GM23338 (cell line): ENCODE results near the gene DLG5. TPM values are rescaled to one million over a fixed set of nuclear protein-coding genes. Genes with fewer than 3 reads are reported as not detected.
A peak's percentile ranks its signal among the peaks of the same experiment; 100 is the strongest.

Experiments used
- ATAC-seq: fragments of 200-7000 bp; cut with Tn5 transposase; 3 replicates; pipeline ENCODE4 v1.9.1; 2020
- DNase-seq: peaks from one replicate; pipeline ENCODE4 v3.0.0-alpha.2; 2015; ENCODE audit warnings: low spot score
- H2AFZ ChIP-seq: fragments of 200-600 bp; sonication (generic); 2 replicates; pipeline ENCODE4 v1.8.0; 2016; ENCODE audit warnings: antibody characterized with exemption, mild to moderate bottlenecking, moderate library complexity
- H3F3A ChIP-seq: fragments of 200-600 bp; sonication (generic); replicated peaks from 2 replicates; pipeline ENCODE4 v1.8.0; 2017; ENCODE audit warnings: antibody characterized with exemption, mixed run types, low read depth
- H3K27ac ChIP-seq: fragments of 200-600 bp; sonication (generic); 2 replicates; pipeline ENCODE4 v1.6.1; 2016; ENCODE audit warnings: low read depth
- H3K27me3 ChIP-seq: fragments of 200-600 bp; sonication (generic); 2 replicates; pipeline ENCODE4 v1.8.0; 2016; ENCODE audit warnings: mild to moderate bottlenecking, mixed run types, moderate library complexity; ENCODE audit not compliant: insufficient read depth
- H3K36me3 ChIP-seq: fragments of 200-600 bp; sonication (generic); 2 replicates; pipeline ENCODE4 v1.8.0; 2016; ENCODE audit warnings: mild to moderate bottlenecking; ENCODE audit not compliant: insufficient read depth
- H3K4me1 ChIP-seq: fragments of 200-600 bp; sonication (generic); 2 replicates; pipeline ENCODE4 v1.8.0; 2016; ENCODE audit warnings: mild to moderate bottlenecking, moderate library complexity; ENCODE audit not compliant: insufficient read depth
- H3K4me2 ChIP-seq: fragments of 200-600 bp; sonication (generic); 2 replicates; pipeline ENCODE4 v1.7.1; 2017; ENCODE audit warnings: mixed run types
- H3K4me3 ChIP-seq: fragments of 200-600 bp; sonication (generic); 2 replicates; pipeline ENCODE4 v1.6.1; 2016; ENCODE audit warnings: mixed run types
- H3K79me2 ChIP-seq: fragments of 200-600 bp; sonication (generic); replicated peaks from 2 replicates; pipeline ENCODE4 v1.8.0; 2017; ENCODE audit warnings: mild to moderate bottlenecking; ENCODE audit not compliant: insufficient read depth
- H3K9me2 ChIP-seq: fragments of 200-600 bp; sonication (generic); 2 replicates; pipeline ENCODE4 v1.8.0; 2017; ENCODE audit not compliant: insufficient read depth
- H4K20me1 ChIP-seq: fragments of 200-600 bp; sonication (generic); replicated peaks from 2 replicates; pipeline ENCODE4 v1.8.0; 2017; ENCODE audit warnings: mild to moderate bottlenecking; ENCODE audit not compliant: insufficient read depth
- H3K27ac Mint-ChIP-seq: 2 replicates; pipeline ENCODE4 v1.8.0; 2020; ENCODE audit warnings: inconsistent platforms, mild to moderate bottlenecking, moderate library complexity, mixed read lengths
- H3K27me3 Mint-ChIP-seq: 3 replicates; pipeline ENCODE4 v1.8.0; 2022; ENCODE audit warnings: low read depth, mild to moderate bottlenecking, moderate library complexity, mixed read lengths, inconsistent platforms; ENCODE audit not compliant: insufficient read depth, poor library complexity
- H3K36me3 Mint-ChIP-seq: 3 replicates; pipeline ENCODE4 v1.8.0; 2021; ENCODE audit warnings: low read depth, mild to moderate bottlenecking, inconsistent platforms, moderate library complexity, mixed read lengths
- H3K4me1 Mint-ChIP-seq: 3 replicates; pipeline ENCODE4 v1.8.0; 2020; ENCODE audit warnings: mild to moderate bottlenecking, inconsistent platforms, mixed read lengths
- H3K4me3 Mint-ChIP-seq: 3 replicates; pipeline ENCODE4 v1.8.0; 2021; ENCODE audit warnings: moderate library complexity, mild to moderate bottlenecking, inconsistent platforms, mixed read lengths
- H3K9me3 Mint-ChIP-seq: 3 replicates; pipeline ENCODE4 v1.8.0; 2020; ENCODE audit warnings: moderate library complexity, mild to moderate bottlenecking, inconsistent platforms, mixed read lengths
- CREB1 ChIP-seq: fragments of 250-450 bp; sonication (Bioruptor Pico); IDR thresholded peaks from 2 replicates; pipeline ENCODE4 v1.5.0; 2020; ENCODE audit warnings: low read depth, mild to moderate bottlenecking, moderate library complexity
- ETS1 ChIP-seq: IDR thresholded peaks from 2 replicates; pipeline ENCODE4 v1.6.1; 2016; ENCODE audit warnings: antibody characterized with exemption
- EZH2 ChIP-seq: fragments of 200-600 bp; sonication (generic); IDR thresholded peaks from one replicate; pipeline ENCODE4 v1.8.0; 2017; ENCODE audit warnings: antibody characterized with exemption, mild to moderate bottlenecking, low read depth; ENCODE audit not compliant: unreplicated experiment
- JUNB ChIP-seq: IDR thresholded peaks from one replicate; pipeline ENCODE4 v1.6.1; 2016; ENCODE audit warnings: antibody characterized with exemption; ENCODE audit not compliant: unreplicated experiment
- NANOG ChIP-seq: IDR thresholded peaks from 2 replicates; pipeline ENCODE4 v1.6.1; 2016; ENCODE audit warnings: antibody characterized with exemption, borderline replicate concordance
- POLR2AphosphoS5 ChIP-seq: IDR thresholded peaks from 2 replicates; pipeline ENCODE4 v1.6.1; 2016; ENCODE audit warnings: antibody characterized with exemption, low read depth
- STAT1 ChIP-seq: IDR thresholded peaks from one replicate; pipeline ENCODE4 v1.6.1; 2016; ENCODE audit warnings: antibody characterized with exemption; ENCODE audit not compliant: unreplicated experiment
- ZNF114 ChIP-seq: fragments of 250-450 bp; sonication (Bioruptor Pico); IDR thresholded peaks from 2 replicates; pipeline ENCODE4 v1.5.0; 2020; ENCODE audit warnings: mild to moderate bottlenecking, moderate library complexity
- ZNF331 ChIP-seq: fragments of 250-450 bp; sonication (Bioruptor Pico); IDR thresholded peaks from 2 replicates; pipeline ENCODE4 v1.5.0; 2020; ENCODE audit warnings: low read depth, mild to moderate bottlenecking, moderate library complexity
- polyA plus RNA-seq: library from polyadenylated mRNA; unstranded; fragments of >200 nt; fragmentation: Nextera tagmentation; extraction: Ambion mirVana; gene quantifications from 2 replicates; pipeline ENCODE4 v1.2.1, GENCODE V29; 2016
- total RNA-seq: library from RNA; depleted of rRNA; stranded (reverse); fragments of >200 nt; shearing (Covaris generic); gene quantifications from 2 replicates; pipeline ENCODE4 v1.2.3, GENCODE V29; 2014
- TF ChIP-seq, protein P1 (sequence below): IDR thresholded peaks from one replicate; pipeline ENCODE4 v1.6.1; 2018; ENCODE audit warnings: antibody characterized with exemption; ENCODE audit not compliant: unreplicated experiment
- TF ChIP-seq, protein P2 (sequence below), 2 experiments: fragments of 200-600 bp in 1 of 2; sonication (generic) in 1 of 2; conservative IDR thresholded peaks; 2 replicates each; pipeline versions ENCODE4 v1.5.1 to v1.6.1; 2016 to 2017; ENCODE audit warnings: antibody characterized with exemption in 2 of 2, low read depth in 2 of 2, mild to moderate bottlenecking in 2 of 2, moderate library complexity in 1 of 2

DLG5 gene
- total and polyA plus RNA-seq, 2 experiments from 2014 or later: 7.4 to 66.6 TPM

- TF ChIP-seq, protein P1, sequence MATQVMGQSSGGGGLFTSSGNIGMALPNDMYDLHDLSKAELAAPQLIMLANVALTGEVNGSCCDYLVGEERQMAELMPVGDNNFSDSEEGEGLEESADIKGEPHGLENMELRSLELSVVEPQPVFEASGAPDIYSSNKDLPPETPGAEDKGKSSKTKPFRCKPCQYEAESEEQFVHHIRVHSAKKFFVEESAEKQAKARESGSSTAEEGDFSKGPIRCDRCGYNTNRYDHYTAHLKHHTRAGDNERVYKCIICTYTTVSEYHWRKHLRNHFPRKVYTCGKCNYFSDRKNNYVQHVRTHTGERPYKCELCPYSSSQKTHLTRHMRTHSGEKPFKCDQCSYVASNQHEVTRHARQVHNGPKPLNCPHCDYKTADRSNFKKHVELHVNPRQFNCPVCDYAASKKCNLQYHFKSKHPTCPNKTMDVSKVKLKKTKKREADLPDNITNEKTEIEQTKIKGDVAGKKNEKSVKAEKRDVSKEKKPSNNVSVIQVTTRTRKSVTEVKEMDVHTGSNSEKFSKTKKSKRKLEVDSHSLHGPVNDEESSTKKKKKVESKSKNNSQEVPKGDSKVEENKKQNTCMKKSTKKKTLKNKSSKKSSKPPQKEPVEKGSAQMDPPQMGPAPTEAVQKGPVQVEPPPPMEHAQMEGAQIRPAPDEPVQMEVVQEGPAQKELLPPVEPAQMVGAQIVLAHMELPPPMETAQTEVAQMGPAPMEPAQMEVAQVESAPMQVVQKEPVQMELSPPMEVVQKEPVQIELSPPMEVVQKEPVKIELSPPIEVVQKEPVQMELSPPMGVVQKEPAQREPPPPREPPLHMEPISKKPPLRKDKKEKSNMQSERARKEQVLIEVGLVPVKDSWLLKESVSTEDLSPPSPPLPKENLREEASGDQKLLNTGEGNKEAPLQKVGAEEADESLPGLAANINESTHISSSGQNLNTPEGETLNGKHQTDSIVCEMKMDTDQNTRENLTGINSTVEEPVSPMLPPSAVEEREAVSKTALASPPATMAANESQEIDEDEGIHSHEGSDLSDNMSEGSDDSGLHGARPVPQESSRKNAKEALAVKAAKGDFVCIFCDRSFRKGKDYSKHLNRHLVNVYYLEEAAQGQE: no peak
- TF ChIP-seq POLR2AphosphoS5: no peak
Measured at GRCh38 chr10:77955136-77955535, 28.6 kb upstream of the DLG5 start (continued).

DNA sequence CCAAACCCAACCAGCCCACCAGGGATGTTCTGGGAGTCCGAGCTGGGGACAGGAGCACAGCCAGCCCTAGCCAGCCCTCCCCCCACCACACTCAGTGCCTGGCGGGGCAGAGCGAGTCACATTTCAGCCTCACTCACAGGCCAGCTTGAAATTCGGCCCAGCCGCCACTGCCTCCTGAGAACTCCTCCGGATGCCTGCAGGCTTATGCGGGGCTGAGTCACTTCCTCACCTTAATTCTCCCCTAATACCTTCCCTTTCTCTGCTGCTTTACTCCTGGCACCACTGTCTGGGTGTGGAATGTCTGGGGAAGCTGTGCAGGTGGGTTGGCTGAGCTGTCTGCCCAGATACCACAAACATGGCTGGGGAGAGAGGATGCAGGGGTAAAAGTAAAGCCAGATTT, 22.6 kb upstream of the DLG5 start:
- DNase-seq: peak; percentile 88
- peak; percentile 99 for ATAC-seq
- peak overlapping the region; percentile 62 for H3K4me2 ChIP-seq
- Mint-ChIP-seq H3K36me3 (peaks cover 18% of the 10 kb centered on the region), H3K27ac (peak overlapping the region; percentile 96), H3K4me3 (peak overlapping the region; percentile 34), H3K27me3 (peaks cover 13% of the 10 kb centered on the region), H3K4me1 (peaks cover 13% of the 10 kb centered on the region), H3K9me3 (peaks cover 25% of the 10 kb centered on the region)
- no peaks in the 10 kb centered on the region; the same call in 1 of the 2 replicates for H3K36me3 ChIP-seq
- peak overlapping the region; percentile 95 for H3K27ac ChIP-seq
- peaks cover 6% of the 10 kb centered on the region; the same call in 1 of the 2 replicates for H3F3A ChIP-seq
- H3K4me1 ChIP-seq: peaks cover 12% of the 10 kb centered on the region
- H2AFZ ChIP-seq: peak overlapping the region; percentile 94
- H3K9me2 ChIP-seq: no peaks in the 10 kb centered on the region; the same call in 1 of the 2 replicates
- no peak for TF ChIP-seq STAT1
- 0 out of 2 replicates have a peak, but pooled peaks have one; percentile 37 for TF ChIP-seq POLR2AphosphoS5
- no peaks in the 10 kb centered on the region for H3K27me3 ChIP-seq
- H3K4me3 ChIP-seq: no peak overlapping the region
- H4K20me1 ChIP-seq: no peaks in the 10 kb centered on the region
- H3K79me2 ChIP-seq: no peaks in the 10 kb centered on the region

GRCh38 chr10:77946084-77946483, 19.5 kb upstream of the DLG5 start:
- no peaks in the 10 kb centered on the region for H3K27me3 ChIP-seq
- H3K79me2 ChIP-seq: no peaks in the 10 kb centered on the region
- peaks cover 22% of the 10 kb centered on the region for H3K4me1 Mint-ChIP-seq
- peaks cover 8% of the 10 kb centered on the region for H3K36me3 Mint-ChIP-seq
- peaks cover 9% of the 10 kb centered on the region; the same call in 1 of the 2 replicates for H3F3A ChIP-seq
- no peak overlapping the region for H3K27ac ChIP-seq
- ATAC-seq (no peak), DNase-seq (no peak)
- no peak overlapping the region for H2AFZ ChIP-seq
- no peak overlapping the region for H3K27ac Mint-ChIP-seq
- peaks cover 15% of the 10 kb centered on the region for H3K27me3 Mint-ChIP-seq
- no peaks in the 10 kb centered on the region; the same call in 1 of the 2 replicates for H3K9me2 ChIP-seq
- no peaks in the 10 kb centered on the region for H4K20me1 ChIP-seq
- H3K4me3 ChIP-seq: no peak overlapping the region
- H3K4me3 Mint-ChIP-seq: no peak overlapping the region
- peaks cover 22% of the 10 kb centered on the region for H3K4me1 ChIP-seq
- no peak overlapping the region for H3K4me2 ChIP-seq
- no peaks in the 10 kb centered on the region; the same call in 1 of the 2 replicates for H3K36me3 ChIP-seq
- H3K9me3 Mint-ChIP-seq: peaks cover 8% of the 10 kb centered on the region
- TF ChIP-seq JUNB (no peak), CREB1 (CRISPR knock-in tag) (no peak), POLR2AphosphoS5 (no peak), ZNF331 (no peak), STAT1 (no peak), ZNF114 (no peak), NANOG (no peak), ETS1 (no peak), EZH2 (no peak)
- TF ChIP-seq, protein P2, sequence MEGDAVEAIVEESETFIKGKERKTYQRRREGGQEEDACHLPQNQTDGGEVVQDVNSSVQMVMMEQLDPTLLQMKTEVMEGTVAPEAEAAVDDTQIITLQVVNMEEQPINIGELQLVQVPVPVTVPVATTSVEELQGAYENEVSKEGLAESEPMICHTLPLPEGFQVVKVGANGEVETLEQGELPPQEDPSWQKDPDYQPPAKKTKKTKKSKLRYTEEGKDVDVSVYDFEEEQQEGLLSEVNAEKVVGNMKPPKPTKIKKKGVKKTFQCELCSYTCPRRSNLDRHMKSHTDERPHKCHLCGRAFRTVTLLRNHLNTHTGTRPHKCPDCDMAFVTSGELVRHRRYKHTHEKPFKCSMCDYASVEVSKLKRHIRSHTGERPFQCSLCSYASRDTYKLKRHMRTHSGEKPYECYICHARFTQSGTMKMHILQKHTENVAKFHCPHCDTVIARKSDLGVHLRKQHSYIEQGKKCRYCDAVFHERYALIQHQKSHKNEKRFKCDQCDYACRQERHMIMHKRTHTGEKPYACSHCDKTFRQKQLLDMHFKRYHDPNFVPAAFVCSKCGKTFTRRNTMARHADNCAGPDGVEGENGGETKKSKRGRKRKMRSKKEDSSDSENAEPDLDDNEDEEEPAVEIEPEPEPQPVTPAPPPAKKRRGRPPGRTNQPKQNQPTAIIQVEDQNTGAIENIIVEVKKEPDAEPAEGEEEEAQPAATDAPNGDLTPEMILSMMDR (conservative IDR thresholded peaks at IDR 0.05; ENCODE audit: low read depth in 2 of 2): no peak
